SU-DHL-6 (cell line): Measurements from ENCODE around the gene ENTREP3.

ENCODE experiments used
- EZH2phosphoT487 ChIP-seq: fragments of 200-600 bp; sonication (generic), shearing (Covaris generic); conservative IDR thresholded peaks from 2 replicates; pipeline ENCODE4 v1.6.1; 2018; ENCODE audit warnings: mild to moderate bottlenecking, antibody characterized with exemption, low read length, moderate library complexity, mixed read lengths
- TF ChIP-seq, protein P1 (sequence below): fragments of 200-600 bp; sonication (generic); IDR thresholded peaks from one replicate; pipeline ENCODE4 v1.5.1; 2017; ENCODE audit warnings: antibody characterized with exemption, mild to moderate bottlenecking, low read length, moderate library complexity; ENCODE audit not compliant: insufficient read depth, poor library complexity, severe bottlenecking

DNA sequence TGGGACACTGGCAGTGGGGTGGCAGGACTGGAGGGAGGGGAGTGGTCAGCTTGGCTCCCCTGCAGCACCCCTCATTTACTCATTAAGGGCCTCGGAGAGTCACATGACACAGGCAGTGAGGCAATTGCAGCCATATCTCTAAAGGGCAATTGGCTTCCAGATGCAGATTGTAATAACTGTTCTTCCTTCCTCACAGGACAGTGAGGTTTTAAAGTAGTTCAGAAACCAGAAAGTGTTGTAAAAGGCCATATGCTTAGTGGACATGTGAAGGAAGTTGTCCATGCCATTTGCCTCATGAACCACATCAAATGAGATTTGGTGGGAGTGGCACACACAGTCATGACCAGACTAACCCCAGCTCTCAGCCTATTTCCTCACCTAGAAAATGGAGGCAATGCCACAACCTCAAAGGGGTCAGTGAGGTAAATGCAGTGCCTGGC, 35.7 kb downstream of the ENTREP3 start:
- TF ChIP-seq, protein P1, sequence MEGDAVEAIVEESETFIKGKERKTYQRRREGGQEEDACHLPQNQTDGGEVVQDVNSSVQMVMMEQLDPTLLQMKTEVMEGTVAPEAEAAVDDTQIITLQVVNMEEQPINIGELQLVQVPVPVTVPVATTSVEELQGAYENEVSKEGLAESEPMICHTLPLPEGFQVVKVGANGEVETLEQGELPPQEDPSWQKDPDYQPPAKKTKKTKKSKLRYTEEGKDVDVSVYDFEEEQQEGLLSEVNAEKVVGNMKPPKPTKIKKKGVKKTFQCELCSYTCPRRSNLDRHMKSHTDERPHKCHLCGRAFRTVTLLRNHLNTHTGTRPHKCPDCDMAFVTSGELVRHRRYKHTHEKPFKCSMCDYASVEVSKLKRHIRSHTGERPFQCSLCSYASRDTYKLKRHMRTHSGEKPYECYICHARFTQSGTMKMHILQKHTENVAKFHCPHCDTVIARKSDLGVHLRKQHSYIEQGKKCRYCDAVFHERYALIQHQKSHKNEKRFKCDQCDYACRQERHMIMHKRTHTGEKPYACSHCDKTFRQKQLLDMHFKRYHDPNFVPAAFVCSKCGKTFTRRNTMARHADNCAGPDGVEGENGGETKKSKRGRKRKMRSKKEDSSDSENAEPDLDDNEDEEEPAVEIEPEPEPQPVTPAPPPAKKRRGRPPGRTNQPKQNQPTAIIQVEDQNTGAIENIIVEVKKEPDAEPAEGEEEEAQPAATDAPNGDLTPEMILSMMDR, result no peak
- no peak for TF ChIP-seq EZH2phosphoT487
